Activated CD4-positive, alpha-beta memory T cell treated with anti-CD3 and anti-CD28 coated beads, Interleukin-2, amount 10 ng/mL, durations not matched to agents 7 days and 5 days (primary cell): ENCODE measurements around the gene STK38L. TPM values are rescaled to one million over a fixed set of nuclear protein-coding genes. Genes with fewer than 3 reads are reported as not detected.

Source experiments
- CTCF ChIA-PET: fragments of 350-600 bp; sonication (Branson Sonifier 250); formaldehyde crosslinking; loops from one replicate; lab custom pipeline; 2021; ENCODE audit warnings: antibody characterized with exemption, inconsistent platforms; lab: Charles Lee
- POLR2A ChIA-PET: fragments of 350-600 bp; sonication (Branson Sonifier 250); formaldehyde crosslinking; loops from one replicate; lab custom pipeline; 2021; ENCODE audit warnings: antibody characterized with exemption; lab: Charles Lee
- DNase-seq: peaks from one replicate; pipeline ENCODE4 v3.0.0-alpha.2; 2020
- H3K27ac Mint-ChIP-seq: one replicate; pipeline ENCODE4 v1.8.0; 2021; ENCODE audit warnings: mild to moderate bottlenecking, mixed read lengths
- H3K27me3 Mint-ChIP-seq: one replicate; pipeline ENCODE4 v1.8.0; 2021; ENCODE audit warnings: mixed read lengths
- H3K36me3 Mint-ChIP-seq: one replicate; pipeline ENCODE4 v1.8.0; 2021; ENCODE audit warnings: low read depth, mixed read lengths
- H3K4me1 Mint-ChIP-seq: one replicate; pipeline ENCODE4 v1.8.0; 2021; ENCODE audit warnings: mixed read lengths
- H3K4me3 Mint-ChIP-seq: one replicate; pipeline ENCODE4 v1.8.0; 2021; ENCODE audit warnings: mild to moderate bottlenecking, mixed read lengths
- H3K9me3 Mint-ChIP-seq: one replicate; pipeline ENCODE4 v1.8.0; 2021; ENCODE audit warnings: mixed read lengths
- total RNA-seq, 2 experiments: library from RNA; stranded (reverse); gene quantifications; one replicate each; pipeline ENCODE4 v1.2.3, GENCODE V29; 2021

STK38L gene
- total RNA-seq, 2 experiments from 2014 or later, result 19.1 to 25.8 TPM

DNA sequence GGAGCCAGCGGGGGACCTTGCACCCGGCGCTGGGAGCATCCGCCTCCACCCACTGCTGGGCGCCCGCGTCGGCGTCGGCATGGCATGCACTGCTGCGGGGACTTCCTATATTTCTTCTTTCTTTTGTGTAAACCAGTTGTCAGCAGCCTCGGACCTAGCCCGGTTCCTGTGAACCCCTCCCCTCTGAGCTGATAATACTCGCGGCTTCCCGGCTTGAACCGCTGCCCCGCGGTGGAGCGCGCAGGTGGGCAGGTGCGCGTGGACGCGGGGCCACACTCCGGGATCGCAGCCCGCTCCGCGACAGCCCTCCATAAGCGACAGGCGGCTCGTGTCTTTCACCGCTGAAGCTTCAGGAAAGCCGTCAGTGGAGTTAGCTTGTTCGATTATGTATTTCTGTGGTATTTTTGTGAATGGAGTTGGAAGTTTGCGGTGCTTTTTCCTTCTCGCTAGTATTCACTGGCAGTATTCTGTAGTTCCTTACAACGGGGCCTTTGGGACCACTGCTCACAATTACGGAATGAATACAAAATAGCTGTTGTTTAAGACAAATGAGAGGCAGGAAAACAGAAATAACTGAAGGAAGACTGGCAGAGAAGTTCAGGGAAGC is 89.4 kb downstream of the STK38L start:
- no peaks in the 10 kb centered on the region for H3K27me3 Mint-ChIP-seq
- ChIA-PET CTCF (interaction anchor here (1.0 to 3.0 kb wide), 6 partner anchors 25 to 489 kb away, joined by 3 to 9 read pairs (median 4); partner anchors contain the start of gene STK38L), POLR2A (interaction anchor here (0.9 to 2.9 kb wide), 5 partner anchors 10 to 311 kb away, joined by 3 to 13 read pairs (median 8); partner anchors contain the start of gene MED21)
- H3K36me3 Mint-ChIP-seq, result peaks cover 1% of the 10 kb centered on the region
- peak overlapping the region; percentile 77 for H3K27ac Mint-ChIP-seq
- H3K4me3 Mint-ChIP-seq, result peak overlapping the region; percentile 93
- peaks cover 55% of the 10 kb centered on the region for H3K4me1 Mint-ChIP-seq
- DNase-seq, result peak; percentile 61
- no peaks in the 10 kb centered on the region for H3K9me3 Mint-ChIP-seq

- CTCF ChIA-PET, result interaction anchor here (1.0 to 3.0 kb wide), 6 partner anchors 26 to 488 kb away, joined by 3 to 9 read pairs (median 4); partner anchors contain the start of gene STK38L
- no peak overlapping the region for H3K27ac Mint-ChIP-seq
- peaks cover 53% of the 10 kb centered on the region for H3K4me1 Mint-ChIP-seq
- peaks cover 5% of the 10 kb centered on the region for H3K36me3 Mint-ChIP-seq
- POLR2A ChIA-PET, result interaction anchor here (0.9 to 2.9 kb wide), 5 partner anchors 9 to 311 kb away, joined by 3 to 13 read pairs (median 8); partner anchors contain the start of gene MED21
- H3K4me3 Mint-ChIP-seq, result peak overlapping the region; percentile 93
- DNase-seq, result no peak
- H3K27me3 Mint-ChIP-seq, result no peaks in the 10 kb centered on the region
- no peaks in the 10 kb centered on the region for H3K9me3 Mint-ChIP-seq
These were observed 90.1 kb downstream of the STK38L start for GRCh38 chr12:27334042-27334720.

GRCh38 chr12:27334721-27335082 is 90.6 kb downstream of the STK38L start:
- peaks cover 53% of the 10 kb centered on the region for H3K4me1 Mint-ChIP-seq
- ChIA-PET CTCF (no interaction called here), POLR2A (interaction anchor here (1.1 kb wide), 1 partner anchor 9 kb away, joined by 4 read pairs; no protein-coding TSS in a partner anchor)
- no peak overlapping the region for H3K27ac Mint-ChIP-seq
- DNase-seq, result no peak
- H3K4me3 Mint-ChIP-seq, result no peak overlapping the region
- H3K36me3 Mint-ChIP-seq, result peaks cover 8% of the 10 kb centered on the region
- H3K27me3 Mint-ChIP-seq, result no peaks in the 10 kb centered on the region
- H3K9me3 Mint-ChIP-seq, result no peaks in the 10 kb centered on the region

- ChIA-PET CTCF (no interaction called here), POLR2A (no interaction called here)
- Mint-ChIP-seq H3K9me3 (no peaks in the 10 kb centered on the region), H3K4me3 (no peak overlapping the region), H3K27me3 (no peaks in the 10 kb centered on the region), H3K4me1 (peaks cover 46% of the 10 kb centered on the region), H3K36me3 (peaks cover 15% of the 10 kb centered on the region), H3K27ac (no peak overlapping the region)
- no peak for DNase-seq
These were observed 91.5 kb downstream of the STK38L start for GRCh38 chr12:27335364-27336281.

DNA sequence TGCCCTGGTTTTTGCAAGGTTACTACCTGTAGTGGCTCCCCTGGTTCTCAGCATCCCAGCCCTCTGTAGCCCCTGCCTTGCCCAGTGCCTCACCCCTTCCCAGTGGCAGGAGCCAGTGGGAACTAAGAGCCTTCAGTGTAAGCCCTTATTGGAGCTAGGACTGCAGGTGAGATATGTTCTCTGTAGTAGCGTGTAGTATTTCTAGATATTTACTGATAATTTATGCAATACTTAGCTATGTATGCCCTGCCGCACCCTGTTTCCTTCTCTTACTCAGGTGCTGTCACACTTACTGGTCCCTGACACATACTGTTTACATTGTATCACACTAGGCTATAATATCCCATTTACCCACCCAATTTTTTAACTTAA is 92.2 kb downstream of the STK38L start:
- CTCF ChIA-PET, result no interaction called here
- peaks cover 15% of the 10 kb centered on the region for H3K36me3 Mint-ChIP-seq

GRCh38 chr12:27337376-27337775 is 93.3 kb downstream of the STK38L start:
- ChIA-PET POLR2A (interaction anchor here (0.6 kb wide), 1 partner anchor 118 kb away, joined by 4 read pairs; no protein-coding TSS in a partner anchor), CTCF (interaction anchor here (0.7 kb wide), 7 partner anchors 8 to 516 kb away, joined by 3 to 4 read pairs (median 3); partner anchors contain the start of gene MED21)
- H3K9me3 Mint-ChIP-seq, result no peaks in the 10 kb centered on the region
- DNase-seq, result no peak
- no peak overlapping the region for H3K4me3 Mint-ChIP-seq
- H3K36me3 Mint-ChIP-seq, result peaks cover 15% of the 10 kb centered on the region
- H3K27ac Mint-ChIP-seq, result no peak overlapping the region
- H3K27me3 Mint-ChIP-seq, result no peaks in the 10 kb centered on the region
- H3K4me1 Mint-ChIP-seq, result peaks cover 29% of the 10 kb centered on the region

More for the DNA sequence above, 92.2 kb downstream of the STK38L start:
- Mint-ChIP-seq H3K27ac (no peak overlapping the region), H3K4me3 (no peak overlapping the region), H3K27me3 (no peaks in the 10 kb centered on the region), H3K4me1 (peaks cover 40% of the 10 kb centered on the region), H3K9me3 (no peaks in the 10 kb centered on the region)
- POLR2A ChIA-PET, result no interaction called here
- no peak for DNase-seq

- Mint-ChIP-seq H3K9me3 (no peaks in the 10 kb centered on the region), H3K4me1 (peaks cover 28% of the 10 kb centered on the region)
These were observed 94.4 kb downstream of the STK38L start for GRCh38 chr12:27338473-27338872.

GRCh38 chr12:27340971-27341370 is 96.9 kb downstream of the STK38L start:
- Mint-ChIP-seq H3K9me3 (no peaks in the 10 kb centered on the region), H3K36me3 (peaks cover 15% of the 10 kb centered on the region), H3K27me3 (no peaks in the 10 kb centered on the region), H3K27ac (no peak overlapping the region), H3K4me3 (no peak overlapping the region), H3K4me1 (peaks cover 10% of the 10 kb centered on the region)
- CTCF ChIA-PET, result no interaction called here
- POLR2A ChIA-PET, result no interaction called here
- DNase-seq, result no peak

More at GRCh38 chr12:27338473-27338872, 94.4 kb downstream of the STK38L start:
- CTCF ChIA-PET, result no interaction called here
- POLR2A ChIA-PET, result no interaction called here
- DNase-seq, result no peak
- Mint-ChIP-seq H3K4me3 (no peak overlapping the region), H3K27me3 (no peaks in the 10 kb centered on the region), H3K27ac (no peak overlapping the region), H3K36me3 (peaks cover 15% of the 10 kb centered on the region)

DNA sequence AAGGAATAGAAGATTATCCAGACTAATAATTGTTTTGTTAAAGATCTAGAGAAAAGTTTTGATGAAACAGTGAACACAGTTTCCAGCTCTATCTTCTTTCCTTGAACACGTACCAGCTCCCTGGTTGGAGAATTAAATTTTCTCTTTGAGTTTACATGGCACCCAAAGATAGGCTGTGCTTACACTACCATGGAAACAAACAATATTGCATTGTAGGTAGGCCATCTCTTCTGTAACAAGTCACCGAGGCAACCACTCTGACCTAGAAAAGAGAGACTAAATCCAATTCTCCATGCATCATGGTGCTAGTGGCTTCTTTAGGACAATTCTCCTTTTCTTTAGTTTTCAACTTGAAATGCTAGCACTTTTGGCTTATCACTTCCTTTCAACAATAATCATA is 98.5 kb downstream of the STK38L start:
- ChIA-PET POLR2A (no interaction called here), CTCF (interaction anchor here (1.0 kb wide), 1 partner anchor 11 kb away, joined by 3 read pairs; no protein-coding TSS in a partner anchor)
- peaks cover 18% of the 10 kb centered on the region for H3K36me3 Mint-ChIP-seq
- H3K9me3 Mint-ChIP-seq, result no peaks in the 10 kb centered on the region
- no peak overlapping the region for H3K27ac Mint-ChIP-seq
- H3K4me1 Mint-ChIP-seq, result peaks cover 4% of the 10 kb centered on the region
- no peak overlapping the region for H3K4me3 Mint-ChIP-seq
- no peaks in the 10 kb centered on the region for H3K27me3 Mint-ChIP-seq
- DNase-seq, result no peak

- no peaks in the 10 kb centered on the region for H3K9me3 Mint-ChIP-seq
- peaks cover 18% of the 10 kb centered on the region for H3K36me3 Mint-ChIP-seq
- no peak overlapping the region for H3K27ac Mint-ChIP-seq
- no peak for DNase-seq
- no peaks in the 10 kb centered on the region for H3K27me3 Mint-ChIP-seq
- ChIA-PET CTCF (no interaction called here), POLR2A (interaction anchor here (1.5 kb wide), 1 partner anchor 9 kb away, joined by 4 read pairs; no protein-coding TSS in a partner anchor)
- H3K4me1 Mint-ChIP-seq, result peaks cover 2% of the 10 kb centered on the region
- H3K4me3 Mint-ChIP-seq, result no peak overlapping the region
These were observed 99.3 kb downstream of the STK38L start for GRCh38 chr12:27343255-27344000.

DNA sequence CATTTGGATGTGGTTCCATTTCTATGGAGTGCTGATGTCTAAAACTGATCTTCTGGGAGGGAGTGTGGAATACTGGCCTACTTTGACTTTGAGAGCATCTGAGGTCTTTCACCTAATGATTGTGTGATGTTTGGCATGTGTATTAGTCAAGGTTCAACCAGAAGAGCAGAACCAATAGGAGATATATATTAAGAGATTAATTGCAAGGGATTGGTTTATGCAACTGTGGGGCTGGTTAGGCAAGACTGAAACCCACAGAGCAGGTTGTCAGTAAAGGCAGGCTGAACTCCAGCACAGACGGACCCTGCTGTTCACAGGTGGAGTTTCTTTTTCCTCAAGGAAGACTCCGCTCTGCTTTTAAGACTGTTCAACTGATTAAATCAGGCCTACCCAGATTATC is 100.2 kb downstream of the STK38L start:
- Mint-ChIP-seq H3K27me3 (no peaks in the 10 kb centered on the region), H3K4me1 (peaks cover 2% of the 10 kb centered on the region), H3K27ac (no peak overlapping the region), H3K4me3 (no peak overlapping the region), H3K36me3 (peaks cover 14% of the 10 kb centered on the region), H3K9me3 (no peaks in the 10 kb centered on the region)
- DNase-seq, result no peak
- POLR2A ChIA-PET, result interaction anchor here (1.5 kb wide), 1 partner anchor 10 kb away, joined by 4 read pairs; no protein-coding TSS in a partner anchor
- CTCF ChIA-PET, result no interaction called here

- Mint-ChIP-seq H3K9me3 (no peaks in the 10 kb centered on the region), H3K27me3 (no peaks in the 10 kb centered on the region), H3K36me3 (peaks cover 10% of the 10 kb centered on the region), H3K4me3 (no peak overlapping the region), H3K4me1 (peaks cover 2% of the 10 kb centered on the region), H3K27ac (no peak overlapping the region)
- ChIA-PET CTCF (interaction anchor here (0.5 kb wide), 1 partner anchor 8 kb away, joined by 3 read pairs; no protein-coding TSS in a partner anchor), POLR2A (no interaction called here)
- DNase-seq, result no peak
These were observed 100.7 kb downstream of the STK38L start for GRCh38 chr12:27344760-27345159.
